IMR-90 (cell line): Measurements from ENCODE around the gene MYO1G.

ENCODE experiments used
- CHD1 ChIP-seq: IDR thresholded peaks from 2 replicates; pipeline ENCODE4 v1.6.1; 2012; ENCODE audit warnings: low read depth, low read length, improper control_type of control experiment
- MXI1 ChIP-seq: IDR thresholded peaks from 2 replicates; pipeline ENCODE4 v1.6.1; 2012; ENCODE audit warnings: low read depth, mild to moderate bottlenecking, low read length, moderate library complexity, borderline replicate concordance
- RAD21 ChIP-seq: IDR thresholded peaks from 2 replicates; pipeline ENCODE4 v1.6.1; 2012; ENCODE audit warnings: low read length, improper control_type of control experiment

DNA sequence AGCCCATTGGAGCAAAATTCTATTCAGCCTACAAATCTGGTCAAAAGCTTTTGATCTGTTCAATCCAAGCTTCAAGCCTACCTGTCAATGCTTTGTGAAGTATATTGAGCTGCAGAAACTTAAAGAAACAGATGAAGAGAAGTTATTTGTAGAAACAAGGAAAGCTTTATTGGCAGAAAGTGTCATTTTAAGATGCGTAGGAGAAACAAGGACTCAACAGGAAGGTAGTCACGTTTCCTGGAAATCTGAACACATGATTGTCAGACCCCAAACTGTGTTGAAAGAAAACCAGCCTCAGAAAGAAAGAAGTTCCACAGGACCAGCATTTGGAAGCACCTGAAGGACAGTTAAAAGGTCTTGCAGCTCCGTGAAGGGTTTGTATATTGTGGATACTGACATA, 58.7 kb downstream of the MYO1G start:
- TF ChIP-seq RAD21 (no peak), MXI1 (no peak), CHD1 (no peak)
